ENCODE data around the gene POU2AF3.

DNA sequence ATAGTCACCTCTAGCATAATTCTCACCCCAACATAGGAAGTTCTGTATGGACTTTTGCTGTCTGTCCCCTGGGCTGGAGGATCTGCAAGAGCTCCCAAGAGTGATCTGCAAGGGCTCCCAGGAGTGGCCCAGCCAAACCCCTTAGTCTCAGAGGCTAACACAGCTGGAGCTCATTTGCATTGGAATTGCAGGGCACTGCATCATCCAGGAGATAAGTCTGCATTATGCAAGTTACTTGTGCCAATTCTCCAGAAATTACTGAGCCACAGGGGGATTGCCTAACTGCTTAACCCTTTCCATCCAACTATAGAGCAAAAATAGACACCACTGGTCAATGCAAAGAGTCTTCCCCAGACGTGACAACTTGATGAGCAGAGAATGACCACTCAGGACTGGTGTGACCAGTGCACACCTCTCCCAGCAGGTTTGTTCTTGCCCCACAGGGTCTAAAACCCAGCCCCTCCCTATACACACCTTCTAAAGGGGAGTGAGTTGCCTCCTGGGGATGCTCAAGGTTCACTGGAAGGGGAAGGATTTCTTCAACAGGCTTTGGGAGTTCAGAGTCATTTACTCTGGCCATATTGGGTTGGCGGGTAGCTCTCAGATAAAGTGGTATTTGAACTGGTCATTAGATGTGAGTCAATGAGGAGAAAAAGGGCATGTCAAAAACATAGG, 38.4 kb downstream of the POU2AF3 start:
- TF ChIP-seq, protein P1, sequence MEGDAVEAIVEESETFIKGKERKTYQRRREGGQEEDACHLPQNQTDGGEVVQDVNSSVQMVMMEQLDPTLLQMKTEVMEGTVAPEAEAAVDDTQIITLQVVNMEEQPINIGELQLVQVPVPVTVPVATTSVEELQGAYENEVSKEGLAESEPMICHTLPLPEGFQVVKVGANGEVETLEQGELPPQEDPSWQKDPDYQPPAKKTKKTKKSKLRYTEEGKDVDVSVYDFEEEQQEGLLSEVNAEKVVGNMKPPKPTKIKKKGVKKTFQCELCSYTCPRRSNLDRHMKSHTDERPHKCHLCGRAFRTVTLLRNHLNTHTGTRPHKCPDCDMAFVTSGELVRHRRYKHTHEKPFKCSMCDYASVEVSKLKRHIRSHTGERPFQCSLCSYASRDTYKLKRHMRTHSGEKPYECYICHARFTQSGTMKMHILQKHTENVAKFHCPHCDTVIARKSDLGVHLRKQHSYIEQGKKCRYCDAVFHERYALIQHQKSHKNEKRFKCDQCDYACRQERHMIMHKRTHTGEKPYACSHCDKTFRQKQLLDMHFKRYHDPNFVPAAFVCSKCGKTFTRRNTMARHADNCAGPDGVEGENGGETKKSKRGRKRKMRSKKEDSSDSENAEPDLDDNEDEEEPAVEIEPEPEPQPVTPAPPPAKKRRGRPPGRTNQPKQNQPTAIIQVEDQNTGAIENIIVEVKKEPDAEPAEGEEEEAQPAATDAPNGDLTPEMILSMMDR (conservative IDR thresholded peaks at IDR 0.05) = no peak
- no peak for TF ChIP-seq ZFX (IDR thresholded peaks at IDR 0.05)
